Esophagus muscularis mucosa (tissue), 4 donors: ENCODE results near the gene TMEM117. TPM values are rescaled to one million over a fixed set of nuclear protein-coding genes. Genes with fewer than 3 reads are reported as not detected.

Experiments used
- DNase-seq: peaks from one replicate; pipeline ENCODE4 v3.0.0-alpha.2; 2017; ENCODE audit errors: extremely low spot score
- H3K27ac ChIP-seq, 4 donors: fragments of 200-600 bp; sonication (generic); replicated peaks in 1 of 4; 1 replicate in 3 of 4; 2 replicates in 1 of 4; pipeline ENCODE4 v1.5.1; 2016 to 2019; ENCODE audit warnings: mild to moderate bottlenecking in 1 of 4
- H3K27me3 ChIP-seq, 4 donors: fragments of 200-600 bp; sonication (generic); one replicate each; pipeline versions ENCODE4 v1.5.1 to v1.6.0; 2016 to 2019
- H3K36me3 ChIP-seq, 4 donors: fragments of 200-600 bp; sonication (generic); one replicate each; pipeline ENCODE4 v1.5.1; 2016 to 2019
- H3K4me1 ChIP-seq, 4 donors: fragments of 200-600 bp; sonication (generic); one replicate each; pipeline ENCODE4 v1.5.1; 2016 to 2019
- H3K4me3 ChIP-seq, 4 donors: fragments of 200-600 bp; sonication (generic); 1 replicate in 2 of 4; 2 replicates in 2 of 4; pipeline ENCODE4 v1.5.1; 2016 to 2019; ENCODE audit warnings: mild to moderate bottlenecking in 4 of 4, moderate library complexity in 1 of 4
- H3K9me3 ChIP-seq, 4 donors: fragments of 200-600 bp; sonication (generic); 1 replicate in 3 of 4; 2 replicates in 1 of 4; pipeline ENCODE4 v1.5.1; 2016 to 2019
- EP300 ChIP-seq: sonication (generic); formaldehyde crosslinking; IDR thresholded peaks from one replicate; pipeline ENCODE4 v1.6.1; 2017; ENCODE audit warnings: antibody characterized with exemption
- POLR2A ChIP-seq: fragments of 450-650 bp; IDR thresholded peaks from one replicate; pipeline ENCODE4 v1.6.1; 2017; ENCODE audit warnings: antibody characterized with exemption, moderate library complexity, mild to moderate bottlenecking, low read depth
- POLR2AphosphoS5 ChIP-seq, 2 donors: sonication (generic); formaldehyde crosslinking; IDR thresholded peaks; one replicate each; pipeline ENCODE4 v1.6.1; 2017; ENCODE audit warnings: antibody characterized with exemption in 2 of 2
- WGBS: methylation state at CpG from one replicate; pipeline ENCODE4 v1.1.5; 2018; 5-methylcytosine and 5-hydroxymethylcytosine counted together
- intact Hi-C: fragments of 100-400 bp; cut with DNase I; formaldehyde crosslinking; loops from one replicate; pipeline ENCODE4 v1.15.1; 2023
- total RNA-seq, 4 donors: library from RNA; depleted of rRNA; stranded (reverse); fragments of >200 nt; gene quantifications; one replicate each; pipeline versions ENCODE4 v1.1.0 to v1.2.1, GENCODE V29; 2016
- TF ChIP-seq, protein P1 (sequence below), 3 experiments: fragments of 200-600 bp in 2 of 3; fragments of 450-650 bp in 1 of 3; sonication (generic) in 2 of 3; IDR thresholded peaks; one replicate each; pipeline ENCODE4 v1.5.1; 2017 to 2019; ENCODE audit warnings: antibody characterized with exemption in 3 of 3, mild to moderate bottlenecking in 2 of 3, moderate library complexity in 1 of 3

Gene TMEM117
- total RNA-seq, 4 donors from 2014 or later: 11.2 to 18.7 (median 12.8) TPM

DNA sequence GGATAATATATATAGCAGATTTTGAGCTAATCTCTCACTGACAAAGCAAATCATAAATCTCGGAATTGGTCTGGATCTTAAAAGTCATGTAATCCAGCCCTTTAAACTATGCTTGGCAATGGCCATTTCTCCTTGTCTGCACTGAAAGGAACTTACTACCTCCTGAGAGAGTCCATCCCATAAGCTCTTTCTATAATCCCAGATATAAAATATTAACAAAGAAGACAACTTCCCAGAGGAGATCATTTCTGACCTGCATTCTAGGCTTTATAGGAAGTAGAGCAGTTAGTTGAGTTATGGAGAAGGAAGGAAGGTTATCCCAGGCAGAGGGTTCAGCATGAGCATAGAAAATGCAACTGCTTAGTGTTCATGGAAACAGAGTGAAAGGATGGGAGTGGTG is 99.7 kb downstream of the TMEM117 start:
- Histone ChIP-seq H3K4me1 (no peaks in the 10 kb centered on the region), H3K4me3 (no peak overlapping the region), H3K9me3 (peaks cover 0 to 8% (median 4%) of the 10 kb centered on the region in 4 donors), H3K27me3 (no peaks in the 10 kb centered on the region), H3K36me3 (peaks cover 0 to 3% (median 0%) of the 10 kb centered on the region in 4 donors), H3K27ac (no peak overlapping the region)
- TF ChIP-seq, protein P1, sequence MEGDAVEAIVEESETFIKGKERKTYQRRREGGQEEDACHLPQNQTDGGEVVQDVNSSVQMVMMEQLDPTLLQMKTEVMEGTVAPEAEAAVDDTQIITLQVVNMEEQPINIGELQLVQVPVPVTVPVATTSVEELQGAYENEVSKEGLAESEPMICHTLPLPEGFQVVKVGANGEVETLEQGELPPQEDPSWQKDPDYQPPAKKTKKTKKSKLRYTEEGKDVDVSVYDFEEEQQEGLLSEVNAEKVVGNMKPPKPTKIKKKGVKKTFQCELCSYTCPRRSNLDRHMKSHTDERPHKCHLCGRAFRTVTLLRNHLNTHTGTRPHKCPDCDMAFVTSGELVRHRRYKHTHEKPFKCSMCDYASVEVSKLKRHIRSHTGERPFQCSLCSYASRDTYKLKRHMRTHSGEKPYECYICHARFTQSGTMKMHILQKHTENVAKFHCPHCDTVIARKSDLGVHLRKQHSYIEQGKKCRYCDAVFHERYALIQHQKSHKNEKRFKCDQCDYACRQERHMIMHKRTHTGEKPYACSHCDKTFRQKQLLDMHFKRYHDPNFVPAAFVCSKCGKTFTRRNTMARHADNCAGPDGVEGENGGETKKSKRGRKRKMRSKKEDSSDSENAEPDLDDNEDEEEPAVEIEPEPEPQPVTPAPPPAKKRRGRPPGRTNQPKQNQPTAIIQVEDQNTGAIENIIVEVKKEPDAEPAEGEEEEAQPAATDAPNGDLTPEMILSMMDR (IDR thresholded peaks at IDR 0.05): no peak
- TF ChIP-seq POLR2AphosphoS5 (IDR thresholded peaks at IDR 0.05) (no peak), POLR2A (no peak), EP300 (no peak)
- WGBS: 91% methylated on average over 1 of the region's 1 CpG
- DNase-seq: no peak
- intact Hi-C loops: no loop called here

DNA sequence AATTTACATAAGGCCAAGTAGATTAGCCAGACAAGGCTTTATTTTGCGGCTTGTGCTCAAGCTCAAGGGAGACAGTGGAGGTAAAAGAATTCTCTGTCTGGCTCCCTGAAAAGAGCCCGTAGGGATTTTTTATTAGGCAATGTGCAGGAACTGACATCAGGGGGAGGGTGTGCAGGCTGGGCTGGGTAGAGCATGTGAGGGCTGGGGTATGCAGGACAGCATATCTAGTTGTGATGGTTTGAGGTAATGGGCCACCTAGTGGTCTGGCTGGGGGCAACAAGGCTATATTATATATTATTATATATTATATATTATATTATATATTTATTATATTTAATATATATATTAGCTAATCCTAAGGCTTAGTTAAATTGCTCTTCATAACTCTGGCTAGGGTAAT is 102.1 kb downstream of the TMEM117 start:
- Histone ChIP-seq H3K27me3 (no peaks in the 10 kb centered on the region), H3K27ac (no peak overlapping the region), H3K9me3 (no peaks in the 10 kb centered on the region), H3K36me3 (peaks cover 0 to 3% (median 0%) of the 10 kb centered on the region in 4 donors), H3K4me1 (no peaks in the 10 kb centered on the region), H3K4me3 (no peak overlapping the region)
- DNase-seq: no peak
- intact Hi-C loops: no loop called here
- no peak for TF ChIP-seq POLR2A
- no peak for TF ChIP-seq POLR2AphosphoS5 (IDR thresholded peaks at IDR 0.05)
- no peak for TF ChIP-seq EP300
- TF ChIP-seq, protein P1 (IDR thresholded peaks at IDR 0.05): no peak
- 77% methylated on average over 2 of the region's 2 CpGs for WGBS

DNA sequence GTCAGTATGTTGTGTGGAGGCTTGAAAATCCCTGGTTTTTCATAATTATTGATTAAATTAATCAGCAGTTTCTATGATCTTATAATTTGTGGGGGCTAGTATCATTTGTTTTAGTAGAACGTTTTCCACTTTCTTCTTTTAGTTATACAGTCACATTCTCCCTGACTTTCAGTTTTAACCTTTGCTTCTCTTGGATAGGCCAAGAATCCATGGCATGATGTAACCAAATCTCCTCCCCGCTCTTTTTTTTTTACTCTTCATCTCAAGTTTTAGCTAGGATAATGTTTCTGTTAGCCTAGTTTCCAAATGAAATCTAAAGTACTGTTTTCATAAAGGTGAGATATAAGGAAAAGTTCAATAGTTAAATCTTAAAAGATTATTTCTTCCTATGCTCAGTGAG is 106.5 kb downstream of the TMEM117 start:
- intact Hi-C loops: no loop called here
- no peak for TF ChIP-seq EP300
- TF ChIP-seq, protein P1 (IDR thresholded peaks at IDR 0.05): no peak
- no peak for TF ChIP-seq POLR2AphosphoS5 (IDR thresholded peaks at IDR 0.05)
- Histone ChIP-seq H3K27ac (no peak overlapping the region), H3K9me3 (no peaks in the 10 kb centered on the region), H3K36me3 (no peaks in the 10 kb centered on the region), H3K27me3 (no peaks in the 10 kb centered on the region), H3K4me3 (no peak overlapping the region), H3K4me1 (no peaks in the 10 kb centered on the region)
- 59% methylated on average over 2 of the region's 2 CpGs for WGBS
- no peak for DNase-seq

DNA sequence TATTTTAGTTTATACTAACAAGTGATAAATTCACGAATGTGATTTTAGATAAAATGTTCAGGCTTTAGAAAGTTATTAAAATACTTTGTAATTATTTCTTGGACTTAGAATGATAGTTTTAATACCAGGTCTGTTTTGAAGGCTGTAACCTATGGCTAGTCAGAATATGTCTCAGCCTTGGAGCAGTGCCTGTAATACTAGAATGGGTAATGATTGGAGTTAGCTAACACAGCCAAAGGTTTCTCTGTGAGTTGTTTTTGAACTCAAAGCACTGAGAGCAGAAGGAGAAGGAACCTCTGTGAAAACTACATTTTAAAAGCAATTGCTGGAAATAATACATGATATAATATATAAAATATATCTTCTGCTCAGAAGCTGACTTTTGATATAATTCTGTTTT is 110.1 kb downstream of the TMEM117 start:
- no peaks in the 10 kb centered on the region for H3K4me1 ChIP-seq
- intact Hi-C loops: no loop called here
- no peaks in the 10 kb centered on the region for H3K9me3 ChIP-seq
- no peak overlapping the region for H3K27ac ChIP-seq
- H3K27me3 ChIP-seq: no peaks in the 10 kb centered on the region
- H3K36me3 ChIP-seq: no peaks in the 10 kb centered on the region
- TF ChIP-seq EP300: no peak
- no peak overlapping the region for H3K4me3 ChIP-seq
- no peak for DNase-seq
- 68% methylated on average over 1 of the region's 1 CpG for WGBS

DNA sequence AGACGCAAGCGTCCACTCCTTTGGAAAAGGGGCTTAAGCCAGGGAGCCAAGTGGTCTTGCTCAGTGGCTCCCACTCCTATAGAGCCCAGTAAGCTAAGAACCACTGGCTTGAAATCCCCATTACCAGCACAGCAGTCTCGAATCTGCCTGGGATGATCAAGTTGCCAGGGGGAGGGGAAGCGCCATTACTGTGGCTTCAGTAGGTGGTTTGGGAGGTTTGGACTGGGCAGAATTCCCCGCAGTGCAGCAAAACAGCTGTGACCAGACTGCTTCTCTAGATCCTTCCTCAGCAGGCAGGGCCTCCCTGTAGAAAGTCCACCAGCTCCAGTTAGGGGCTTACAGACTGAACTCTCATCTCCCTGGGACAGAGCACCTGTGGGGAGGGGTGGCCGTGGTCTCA is 115.4 kb downstream of the TMEM117 start:
- intact Hi-C loops: no loop called here
- peaks cover 0 to 2% (median 0%) of the 10 kb centered on the region in 4 donors for H3K36me3 ChIP-seq
- DNase-seq: no peak
- no peaks in the 10 kb centered on the region for H3K27me3 ChIP-seq
- no peaks in the 10 kb centered on the region for H3K9me3 ChIP-seq
- no peak overlapping the region for H3K27ac ChIP-seq
- TF ChIP-seq POLR2AphosphoS5 (IDR thresholded peaks at IDR 0.05) (no peak), POLR2A (no peak), EP300 (no peak)
- TF ChIP-seq, protein P1 (IDR thresholded peaks at IDR 0.05): no peak
- H3K4me1 ChIP-seq: no peaks in the 10 kb centered on the region
- 93% methylated on average over 3 of the region's 6 CpGs for WGBS
- no peak overlapping the region for H3K4me3 ChIP-seq
